ENCODE data around the gene GNLY. TPM values are rescaled to one million over a fixed set of nuclear protein-coding genes. Genes with fewer than 3 reads are reported as not detected.

The GNLY gene
- total and polyA plus RNA-seq, 2 of the 4 experiments (the other 2 are of a cell fraction), result not detected

- peak overlapping the region; percentile 76 for H2BK20ac ChIP-seq (ENCODE audit: low read depth, low read length)
- no peaks in the 10 kb centered on the region for H4K20me1 ChIP-seq (ENCODE audit: insufficient read depth, low read length)
- H3K27me3 ChIP-seq (ENCODE audit: control insufficient read depth, insufficient read depth, low read length), result no peaks in the 10 kb centered on the region
- peak overlapping the region; percentile 88 for H2AFZ ChIP-seq (replicated peaks; ENCODE audit: low read length, poor library complexity)
- H2AK9ac ChIP-seq (replicated peaks; ENCODE audit: low read depth, low read length, poor library complexity), result peak overlapping the region; percentile 89
- in situ Hi-C loops (cut with MboI; ENCODE audit: low sequenced_read_pairs) (no loop called here), intact Hi-C loops (cut with micrococcal nuclease) (loop anchor here (1.0 kb wide), 4 partner anchors 43 to 351 kb away; no protein-coding TSS in a partner anchor), dilution Hi-C loops (cut with HindIII; ENCODE audit: low sequenced_read_pairs, unreplicated experiment) (no loop called here)
- H3K9ac ChIP-seq (ENCODE audit: low read depth, low read length), result no peak overlapping the region
- no peak overlapping the region for H3K14ac ChIP-seq (replicated peaks; ENCODE audit: low read depth, low read length)
- no peaks in the 10 kb centered on the region for H3K79me1 ChIP-seq (ENCODE audit: low read depth in 1 of 2, low read length in 2 of 2)
- peak overlapping the region; percentile 10; the same call in 1 of the 3 replicates for H2BK15ac ChIP-seq (ENCODE audit: low read depth, low read length)
- H4K8ac ChIP-seq (ENCODE audit: low read depth in 2 of 2, low read length in 2 of 2), result peak overlapping the region in 1 of 2 experiments; percentile 22; a peak in 1 of 4 replicates
- no peak overlapping the region for H3K4me3 ChIP-seq (ENCODE audit: insufficient read depth, low read depth, low read length)
- no peak overlapping the region for H3K56ac ChIP-seq (ENCODE audit: extremely low read depth, insufficient read depth, low read length)
- H3K23ac ChIP-seq (ENCODE audit: low read depth, low read length), result no peak overlapping the region; the same call in 1 of the 2 replicates
- H3K4me2 ChIP-seq (ENCODE audit: low read depth, low read length), result no peak overlapping the region
- 42% methylated on average over 20 of the region's 26 CpGs; no CpG with 5 or more reads in 1 of the 2 experiments for WGBS, 2 experiments (ENCODE audit: extremely low coverage in 2 of 2, insufficient read length in 1 of 2)
- H3K18ac ChIP-seq (ENCODE audit: low read depth, low read length), result no peak overlapping the region
- TF ChIP-seq SMC3 (IDR thresholded peaks at IDR 0.05; ENCODE audit: low read depth, low read length) (peak; percentile 99), RAD21 (IDR thresholded peaks at IDR 0.05; ENCODE audit: low read length) (peak; percentile 100), POLR2A (IDR thresholded peaks at IDR 0.05; ENCODE audit: low read depth, low read length) (peak; percentile 43; the same call in 1 of the 2 replicates), ELK1 (IDR thresholded peaks at IDR 0.05; ENCODE audit: borderline replicate concordance, low read depth, low read length) (peak; percentile 7; the same call in 1 of the 2 replicates), RFX5 (IDR thresholded peaks at IDR 0.05; ENCODE audit: low read depth, low read length) (no peak), MAZ (IDR thresholded peaks at IDR 0.05; ENCODE audit: borderline replicate concordance, low read depth, low read length) (peak; percentile 49), CEBPB (IDR thresholded peaks at IDR 0.05; ENCODE audit: low read depth, low read length) (peak; percentile 47; the same call in 1 of the 2 replicates), NFE2L2 (IDR thresholded peaks at IDR 0.05; ENCODE audit: low read depth, low read length) (no peak), CHD1 (IDR thresholded peaks at IDR 0.05; ENCODE audit: low read depth, low read length) (no peak), CTCF (conservative IDR thresholded peaks at IDR 0.05; ENCODE audit: low read depth, low read length) (peak; percentile 99), BHLHE40 (IDR thresholded peaks at IDR 0.05; ENCODE audit: low read depth, low read length) (0 out of 2 replicates have a peak, but pooled peaks have one; percentile 2)
- ChIA-PET CTCF (interaction anchor here (0.7 to 2.3 kb wide), 19 partner anchors 11 to 98 kb away, joined by 3 to 33 read pairs (median 4); no protein-coding TSS in a partner anchor), POLR2A (ENCODE audit: unreplicated experiment) (interaction anchor here (0.6 kb wide), 1 partner anchor 539 kb away, joined by 5 read pairs; no protein-coding TSS in a partner anchor)
- peak overlapping the region; percentile 56 for H2BK120ac ChIP-seq (ENCODE audit: low read depth, low read length)
- no peak overlapping the region for H4K5ac ChIP-seq (ENCODE audit: low read depth, low read length)
- H3K4me1 ChIP-seq (ENCODE audit: control insufficient read depth, insufficient read depth, low read length), result peaks cover 5% of the 10 kb centered on the region
- H2AK5ac ChIP-seq (ENCODE audit: low read depth, low read length), result peak overlapping the region; percentile 49; the same call in 1 of the 2 replicates
- DNase-seq, result peak; percentile 72
- peak; percentile 98 for ATAC-seq (ENCODE audit: low read depth)
- no TSS peak for BruUV-seq (replicated peaks)
- H3K27ac ChIP-seq (ENCODE audit: insufficient read depth, low read length), result no peak overlapping the region
- H3K36me3 ChIP-seq (ENCODE audit: control insufficient read depth, insufficient read depth, low read length), result no peaks in the 10 kb centered on the region
- H3K9me1 ChIP-seq (ENCODE audit: insufficient read depth, low read length), result peaks cover 3% of the 10 kb centered on the region; the same call in 1 of the 2 replicates
- H4K91ac ChIP-seq (ENCODE audit: insufficient read depth, low read depth, low read length), result no peak overlapping the region
- no peak overlapping the region for H2BK5ac ChIP-seq (ENCODE audit: low read depth, low read length, poor library complexity, severe bottlenecking)
- H3K9me3 ChIP-seq (ENCODE audit: control insufficient read depth, insufficient read depth, low read length), result no peaks in the 10 kb centered on the region
- H3K4ac ChIP-seq (ENCODE audit: low read depth, low read length), result peak overlapping the region; percentile 65
Measured at GRCh38 chr2:85728883-85729824, 35.0 kb downstream of the GNLY start.

Data from IMR-90 (cell line).